Measurements from ENCODE around the gene SPATA31D1.

SPATA31D1 gene

DNA sequence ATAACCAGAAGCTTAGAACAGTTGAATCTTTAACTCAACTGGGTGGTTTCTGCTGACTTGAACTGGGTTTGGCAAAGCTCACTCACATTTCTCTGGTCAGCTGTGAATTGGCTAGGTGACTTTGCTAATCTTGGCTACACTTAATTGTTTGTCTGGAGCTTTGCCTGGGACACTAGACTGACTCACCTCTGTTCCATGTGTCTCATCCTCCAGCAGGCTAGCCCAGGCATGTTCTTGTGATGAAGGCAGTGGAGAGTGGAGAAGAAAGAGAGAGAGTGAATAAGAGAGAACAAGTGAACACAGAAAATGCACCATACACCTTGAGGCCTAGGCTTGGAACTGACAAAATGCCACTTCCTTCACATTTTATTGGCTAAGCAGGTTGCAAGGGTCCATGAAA is 32.6 kb downstream of the SPATA31D1 start:
- DNase-seq (ENCODE audit: low read depth in 1 of 2, low spot score in 1 of 2) = no peak

GRCh38 chr9:82022121-82022520 is 33.5 kb downstream of the SPATA31D1 start:
- no peak for DNase-seq (ENCODE audit: low read depth in 1 of 2, low spot score in 1 of 2)

DNA sequence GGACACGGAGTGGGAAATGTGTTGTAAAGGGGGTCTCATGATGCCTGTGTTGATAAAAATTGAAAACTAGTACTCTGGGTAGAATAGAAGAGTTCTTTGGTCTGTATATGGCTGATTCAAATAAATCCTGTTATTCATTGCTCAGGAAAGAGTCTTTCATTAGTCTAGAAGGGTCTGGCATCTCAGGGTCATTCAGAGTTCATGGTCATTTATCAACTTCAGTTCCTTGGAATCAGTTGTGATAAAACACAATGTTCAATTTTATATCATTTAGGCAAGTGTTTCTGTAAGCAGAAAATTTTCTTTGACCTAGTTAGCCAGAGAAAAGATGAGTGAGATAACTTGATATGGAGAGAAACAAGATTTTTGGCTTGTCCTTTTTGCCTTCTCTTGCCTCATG is 36.3 kb downstream of the SPATA31D1 start:
- no peak for DNase-seq (ENCODE audit: low read depth in 1 of 2, low spot score in 1 of 2)

DNA sequence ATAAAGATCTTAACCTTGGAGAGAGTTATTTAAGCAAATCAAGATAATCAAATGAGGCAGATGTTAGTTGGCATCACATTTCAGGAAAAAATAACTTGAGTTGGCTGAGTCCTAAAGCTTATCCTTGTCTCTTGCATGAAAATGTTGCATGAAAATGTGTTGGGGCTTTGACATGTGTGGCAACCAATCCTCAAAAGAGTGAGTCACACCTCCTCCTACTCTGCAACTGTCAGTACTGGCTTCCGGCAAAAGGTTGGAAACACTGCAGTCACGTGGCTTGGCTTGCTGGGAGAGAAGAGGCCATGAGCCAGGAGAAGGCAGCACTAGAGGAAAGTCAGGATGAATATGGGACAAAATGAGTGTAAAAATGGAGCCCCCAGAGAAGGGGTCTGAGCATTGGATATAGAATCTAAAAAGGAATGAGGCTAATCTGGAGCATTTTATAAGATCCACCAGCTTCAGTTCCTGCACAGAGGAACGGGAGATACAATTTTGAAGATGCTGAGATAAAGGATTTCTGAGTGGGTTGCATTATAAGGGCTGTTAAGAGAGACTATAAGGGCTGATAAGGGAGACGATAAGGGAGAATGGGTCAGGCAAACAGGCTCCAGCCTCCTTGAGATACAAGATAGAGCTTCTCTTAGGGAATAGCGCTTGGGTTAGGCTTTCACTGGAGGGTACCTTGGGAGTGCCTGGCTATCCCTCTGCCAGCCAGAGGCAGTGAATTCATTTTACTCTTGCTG is 43.1 kb downstream of the SPATA31D1 start:
- no peak for DNase-seq (ENCODE audit: low read depth in 1 of 2, low spot score in 1 of 2)

GRCh38 chr9:82034956-82035731 is 46.6 kb downstream of the SPATA31D1 start:
- no peak for DNase-seq (ENCODE audit: low read depth in 1 of 2, low spot score in 1 of 2)

- DNase-seq (ENCODE audit: low read depth in 1 of 2, low spot score in 1 of 2) = no peak
These were observed 47.5 kb downstream of the SPATA31D1 start for GRCh38 chr9:82036086-82036485.

- no peak for DNase-seq (ENCODE audit: low read depth in 1 of 2, low spot score in 1 of 2)
These were observed 48.6 kb downstream of the SPATA31D1 start for GRCh38 chr9:82037126-82037525.

DNA sequence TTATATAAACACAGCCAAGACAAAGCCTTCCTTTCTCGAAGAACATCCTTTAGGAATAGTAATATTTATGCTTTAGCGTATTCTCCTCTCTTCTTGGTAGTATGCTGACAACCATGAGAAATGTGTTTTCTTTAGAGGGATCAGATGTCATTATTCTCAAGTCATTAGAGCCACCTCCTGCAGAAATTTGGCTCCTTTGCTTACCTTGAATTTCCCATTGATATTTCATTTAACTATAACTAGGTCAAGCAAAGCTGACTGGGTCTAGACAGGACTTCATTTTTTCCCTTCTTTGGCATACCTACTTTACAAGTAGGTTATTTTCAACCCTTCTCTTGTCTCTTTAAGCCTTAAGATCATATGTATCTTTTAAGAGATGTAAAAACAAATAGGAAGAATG is 50.3 kb downstream of the SPATA31D1 start:
- DNase-seq (ENCODE audit: low read depth in 1 of 2, low spot score in 1 of 2) = no peak
